Choroid plexus epithelial cell (primary cell): Measurements from ENCODE around the gene FRMD5.

Experiments used
- DNase-seq: peaks from one replicate; pipeline ENCODE4 v3.0.0-alpha.2; 2010; ENCODE audit warnings: low read depth
- H3K4me3 ChIP-seq: 2 replicates; pipeline ENCODE4 v1.5.1; 2011; ENCODE audit warnings: low read depth, mild to moderate bottlenecking, control low read depth, low read length, moderate library complexity
- CTCF ChIP-seq: conservative IDR thresholded peaks from 2 replicates; pipeline ENCODE4 v1.5.1; 2011; ENCODE audit warnings: low read depth, mild to moderate bottlenecking, control low read depth, inconsistent platforms, low read length, moderate library complexity

FRMD5 gene

GRCh38 chr15:44132057-44132456 lies 63.0 kb downstream of the FRMD5 start:
- no peak for DNase-seq
- TF ChIP-seq CTCF: no peak
- H3K4me3 ChIP-seq: no peak overlapping the region

GRCh38 chr15:44130778-44131177 lies 64.3 kb downstream of the FRMD5 start:
- no peak for TF ChIP-seq CTCF
- H3K4me3 ChIP-seq: no peak overlapping the region
- no peak for DNase-seq

- no peak overlapping the region for H3K4me3 ChIP-seq
- no peak for DNase-seq
- no peak for TF ChIP-seq CTCF
Observed at GRCh38 chr15:44129911-44130310, 65.2 kb downstream of the FRMD5 start.

GRCh38 chr15:44128443-44128842 lies 66.6 kb downstream of the FRMD5 start:
- no peak for TF ChIP-seq CTCF
- DNase-seq: no peak
- H3K4me3 ChIP-seq: no peak overlapping the region

GRCh38 chr15:44125879-44126278 lies 69.2 kb downstream of the FRMD5 start:
- no peak for TF ChIP-seq CTCF
- H3K4me3 ChIP-seq: no peak overlapping the region
- DNase-seq: no peak

- no peak for TF ChIP-seq CTCF
- no peak overlapping the region for H3K4me3 ChIP-seq
- DNase-seq: peak; percentile 99
Observed at GRCh38 chr15:44102675-44103254, 92.3 kb downstream of the FRMD5 start.

- peak; percentile 84 for DNase-seq
- no peak for TF ChIP-seq CTCF
- H3K4me3 ChIP-seq: no peak overlapping the region
Observed at GRCh38 chr15:44101944-44102343, 93.1 kb downstream of the FRMD5 start.
